ENCODE results near the gene KLHL30.

The KLHL30 gene

GRCh38 chr2:238174291-238174690, 35.8 kb downstream of the KLHL30 start:
- TF ChIP-seq CTCF (conservative IDR thresholded peaks at IDR 0.05; ENCODE audit: low read depth, low read length): no peak
- no peak for DNase-seq (ENCODE audit: low read depth)
- no peak overlapping the region for H3K4me3 ChIP-seq (ENCODE audit: low read depth, low read length)

GRCh38 chr2:238174701-238175100, 36.2 kb downstream of the KLHL30 start:
- H3K4me3 ChIP-seq (ENCODE audit: low read depth, low read length): no peak overlapping the region
- no peak for TF ChIP-seq CTCF (conservative IDR thresholded peaks at IDR 0.05; ENCODE audit: low read depth, low read length)
- DNase-seq (ENCODE audit: low read depth): no peak

DNA sequence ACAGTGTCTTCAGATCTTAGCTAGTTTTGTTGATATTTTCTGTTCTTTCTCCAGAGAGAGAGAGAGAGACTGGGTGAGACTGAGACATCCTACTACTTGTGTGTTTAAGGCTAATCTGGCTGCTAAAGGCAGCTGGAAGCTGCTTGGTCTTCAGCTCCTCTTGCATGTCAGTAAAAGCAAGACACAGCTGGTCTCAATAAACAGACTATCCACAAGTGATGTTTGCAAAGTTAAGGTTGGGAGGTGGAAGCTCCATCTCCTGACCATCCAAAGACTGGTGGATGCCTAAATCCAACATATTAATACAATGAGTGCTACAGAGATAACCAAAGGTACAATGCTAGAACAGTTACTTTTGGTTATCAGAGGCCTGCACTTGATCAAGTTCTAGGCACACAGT, 38.1 kb downstream of the KLHL30 start:
- no peak overlapping the region for H3K4me3 ChIP-seq (ENCODE audit: low read depth, low read length)
- no peak for TF ChIP-seq CTCF (conservative IDR thresholded peaks at IDR 0.05; ENCODE audit: low read depth, low read length)
- DNase-seq (ENCODE audit: low read depth): peak; percentile 13

GRCh38 chr2:238180554-238180953, 42.1 kb downstream of the KLHL30 start:
- no peak overlapping the region for H3K4me3 ChIP-seq (ENCODE audit: low read depth, low read length)
- TF ChIP-seq CTCF (conservative IDR thresholded peaks at IDR 0.05; ENCODE audit: low read depth, low read length): no peak
- DNase-seq (ENCODE audit: low read depth): no peak

GRCh38 chr2:238182362-238182761, 43.9 kb downstream of the KLHL30 start:
- TF ChIP-seq CTCF (conservative IDR thresholded peaks at IDR 0.05; ENCODE audit: low read depth, low read length): no peak
- DNase-seq (ENCODE audit: low read depth): no peak
- H3K4me3 ChIP-seq (ENCODE audit: low read depth, low read length): no peak overlapping the region

GRCh38 chr2:238183821-238184220, 45.4 kb downstream of the KLHL30 start:
- no peak overlapping the region for H3K4me3 ChIP-seq (ENCODE audit: low read depth, low read length)
- DNase-seq (ENCODE audit: low read depth): no peak
- no peak for TF ChIP-seq CTCF (conservative IDR thresholded peaks at IDR 0.05; ENCODE audit: low read depth, low read length)

- DNase-seq (ENCODE audit: low read depth): no peak
- H3K4me3 ChIP-seq (ENCODE audit: low read depth, low read length): no peak overlapping the region
- no peak for TF ChIP-seq CTCF (conservative IDR thresholded peaks at IDR 0.05; ENCODE audit: low read depth, low read length)
Measured at GRCh38 chr2:238187618-238188548, 49.4 kb downstream of the KLHL30 start.

Data from choroid plexus epithelial cell (primary cell).